Adrenal gland (tissue), 5 donors: ENCODE data around the gene CATSPER3.

Source experiments
- CTCF ChIP-seq, 6 experiments: fragments of 450-650 bp in 4 of 6; fragments of 200-600 bp in 2 of 6; sonication (generic) in 1 of 6; IDR thresholded peaks; 1 replicate in 5 of 6; 2 replicates in 1 of 6; pipeline versions ENCODE4 v1.5.1 to v1.8.0; 2016 to 2021; ENCODE audit warnings: antibody characterized with exemption in 6 of 6, mild to moderate bottlenecking in 2 of 6, moderate library complexity in 1 of 6
- POLR2A ChIP-seq, 2 donors: fragments of 450-650 bp; IDR thresholded peaks; one replicate each; pipeline ENCODE4 v1.6.1; 2017; ENCODE audit warnings: antibody characterized with exemption in 2 of 2, mild to moderate bottlenecking in 2 of 2, moderate library complexity in 1 of 2
- donor health status: DM: no; HTN: no; CAD: no.

DNA sequence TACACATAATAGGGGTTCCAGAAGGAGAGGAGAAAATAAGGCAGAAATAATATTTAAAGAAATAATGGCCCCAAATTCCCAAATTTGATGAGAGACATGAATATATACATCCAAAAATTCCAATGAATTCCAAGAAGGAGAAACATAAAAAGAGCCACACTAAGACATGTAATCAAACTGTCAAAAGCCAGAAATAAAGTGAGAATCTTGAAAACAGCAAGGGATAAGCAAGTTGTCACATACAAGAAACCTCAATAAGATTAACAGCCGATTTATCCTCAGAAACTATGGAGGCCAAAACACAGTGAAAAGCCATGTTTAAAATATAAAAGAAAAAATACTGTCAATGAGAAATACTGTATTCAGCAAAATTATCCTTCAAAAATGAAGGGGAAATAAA lies 14.5 kb downstream of the CATSPER3 start:
- TF ChIP-seq POLR2A (IDR thresholded peaks at IDR 0.05) (no peak), CTCF (IDR thresholded peaks at IDR 0.05) (no peak)
